Body of pancreas (tissue), 4 donors: ENCODE measurements around the gene DDX41.
"Not testable (repeated sequence)": the region's sequence is repeated elsewhere in the genome, so short reads cannot be mapped to it uniquely, and the experiment has no call there.

Source experiments
- CTCF ChIP-seq, 7 experiments: fragments of 450-650 bp in 4 of 7; fragments of 200-600 bp in 3 of 7; sonication (generic) in 3 of 7; IDR thresholded peaks; one replicate each; pipeline ENCODE4 v1.5.1; 2016 to 2019; ENCODE audit warnings: antibody characterized with exemption in 7 of 7
- POLR2A ChIP-seq, 3 donors: fragments of 450-650 bp; IDR thresholded peaks; one replicate each; pipeline ENCODE4 v1.6.1; 2016; ENCODE audit warnings: antibody characterized with exemption in 3 of 3, mild to moderate bottlenecking in 2 of 3

GRCh38 chr5:177559446-177559941, 42.7 kb upstream of the DDX41 start:
- TF ChIP-seq CTCF, POLR2A (IDR thresholded peaks at IDR 0.05): not testable (repeated sequence)
